Measurements from ENCODE around the gene ARHGAP27. TPM values are rescaled to one million over a fixed set of nuclear protein-coding genes. Genes with fewer than 3 reads are reported as not detected.

Gene ARHGAP27
- total and polyA plus RNA-seq, 2 of the 4 experiments (the other 2 are of a cell fraction) = under 0.01 to 0.89 TPM

GRCh38 chr17:45368651-45369050 lies 64.0 kb downstream of the ARHGAP27 start:
- POLR2A ChIA-PET (ENCODE audit: unreplicated experiment) = interaction anchor here (0.6 kb wide), 1 partner anchor 1426 kb away, joined by 5 read pairs; no protein-coding TSS in a partner anchor
- Histone ChIP-seq H4K20me1 (ENCODE audit: insufficient read depth, low read length) (no peaks in the 10 kb centered on the region), H3K27me3 (ENCODE audit: control insufficient read depth, insufficient read depth, low read length) (no peaks in the 10 kb centered on the region), H2AK5ac (ENCODE audit: low read depth, low read length) (0 out of 2 replicates have a peak overlapping the region, but pooled peaks have one; percentile 14), H3K56ac (ENCODE audit: extremely low read depth, insufficient read depth, low read length) (no peak overlapping the region), H3K18ac (ENCODE audit: low read depth, low read length) (no peak overlapping the region), H3K9ac (ENCODE audit: low read depth, low read length) (no peak overlapping the region), H2BK15ac (ENCODE audit: low read depth, low read length) (peak overlapping the region; percentile 82; the same call in 2 of the 3 replicates), H3K27ac (ENCODE audit: insufficient read depth, low read length) (peak overlapping the region; percentile 92), H3K9me1 (ENCODE audit: insufficient read depth, low read length) (peaks cover 13% of the 10 kb centered on the region), H3K23ac (ENCODE audit: low read depth, low read length) (no peak overlapping the region), H3K79me1 (ENCODE audit: low read depth in 1 of 2, low read length in 2 of 2) (peaks cover 0 to 11% of the 10 kb centered on the region in 2 experiments; a peak in 1 of 4 replicates), H4K5ac (ENCODE audit: low read depth, low read length) (no peak overlapping the region), H4K8ac (ENCODE audit: low read depth in 2 of 2, low read length in 2 of 2) (peak overlapping the region in 1 of 2 experiments; percentile 86; a peak in 2 of 4 replicates), H3K36me3 (ENCODE audit: control insufficient read depth, insufficient read depth, low read length) (no peaks in the 10 kb centered on the region), H2AK9ac (replicated peaks; ENCODE audit: low read depth, low read length, poor library complexity) (no peak overlapping the region), H2BK5ac (ENCODE audit: low read depth, low read length, poor library complexity, severe bottlenecking) (peak overlapping the region; percentile 83), H4K91ac (ENCODE audit: insufficient read depth, low read depth, low read length) (peak overlapping the region; percentile 94), H3K9me3 (ENCODE audit: control insufficient read depth, insufficient read depth, low read length) (no peaks in the 10 kb centered on the region), H3K4me2 (ENCODE audit: low read depth, low read length) (peak overlapping the region; percentile 9; the same call in 1 of the 2 replicates), H3K4me3 (ENCODE audit: insufficient read depth, low read depth, low read length) (no peak overlapping the region), H2AFZ (replicated peaks; ENCODE audit: low read length, poor library complexity) (no peak overlapping the region), H2BK20ac (ENCODE audit: low read depth, low read length) (peak overlapping the region; percentile 88; the same call in 1 of the 2 replicates), H2BK120ac (ENCODE audit: low read depth, low read length) (peak overlapping the region; percentile 91), H3K4ac (ENCODE audit: low read depth, low read length) (peak overlapping the region; percentile 88; the same call in 1 of the 2 replicates), H3K4me1 (ENCODE audit: control insufficient read depth, insufficient read depth, low read length) (peaks cover 36% of the 10 kb centered on the region), H3K14ac (replicated peaks; ENCODE audit: low read depth, low read length) (peak overlapping the region; percentile 36; the same call in 1 of the 2 replicates)
- in situ Hi-C loops (cut with MboI; ENCODE audit: low sequenced_read_pairs) (no loop called here), intact Hi-C loops (cut with micrococcal nuclease) (loop anchor here (2.0 kb wide), 1 partner anchor 52 kb away; the partner anchor contains the start of gene MAP3K14), dilution Hi-C loops (cut with HindIII; ENCODE audit: low sequenced_read_pairs, unreplicated experiment) (no loop called here)
- ATAC-seq (ENCODE audit: low read depth) (peak; percentile 53), DNase-seq (peak; percentile 92)
- no TSS peak for BruUV-seq (replicated peaks)
- TF ChIP-seq NFE2L2 (IDR thresholded peaks at IDR 0.05; ENCODE audit: low read depth, low read length) (no peak), FOS (IDR thresholded peaks at IDR 0.05; ENCODE audit: low read depth, low read length) (0 out of 2 replicates have a peak, but pooled peaks have one; percentile 11)
- CTCF ChIA-PET = interaction anchor here (0.8 kb wide), 1 partner anchor 56 kb away, joined by 6 read pairs; no protein-coding TSS in a partner anchor

All from IMR-90 (cell line).